WTC11 (cell line): ENCODE data around the gene CELF4. TPM values are rescaled to one million over a fixed set of nuclear protein-coding genes. Genes with fewer than 3 reads are reported as not detected.

Source experiments
- ATAC-seq: fragments of 200-7000 bp; cut with Tn5 transposase; 2 replicates; pipeline ENCODE4 v1.10.0; 2021; ENCODE audit warnings: mild to moderate bottlenecking, moderate library complexity
- CTCF ChIA-PET: fragments of 300-600 bp; sonication (Branson Sonifier 250); formaldehyde crosslinking; loops from one replicate; lab custom pipeline; 2021; ENCODE audit warnings: antibody characterized with exemption; lab: Charles Lee
- POLR2A ChIA-PET: fragments of 350-600 bp; sonication (Branson Sonifier 250); formaldehyde crosslinking; loops from one replicate; lab custom pipeline; 2021; ENCODE audit warnings: antibody characterized with exemption; lab: Charles Lee
- DNase-seq: peaks from one replicate; pipeline ENCODE4 v3.0.0; 2021; ENCODE audit warnings: low spot score
- H3K27ac Mint-ChIP-seq: 2 replicates; pipeline ENCODE4 v1.8.0; 2021; ENCODE audit warnings: mixed read lengths
- H3K27me3 Mint-ChIP-seq: 2 replicates; pipeline ENCODE4 v1.8.0; 2021; ENCODE audit warnings: low read depth, mild to moderate bottlenecking, moderate library complexity, mixed read lengths
- H3K36me3 Mint-ChIP-seq: 2 replicates; pipeline ENCODE4 v1.8.0; 2021; ENCODE audit warnings: mixed read lengths
- H3K4me1 Mint-ChIP-seq: 2 replicates; pipeline ENCODE4 v1.8.0; 2022; ENCODE audit warnings: mixed read lengths
- H3K4me3 Mint-ChIP-seq: 2 replicates; pipeline ENCODE4 v1.8.0; 2021; ENCODE audit warnings: mild to moderate bottlenecking, moderate library complexity, mixed read lengths
- H3K9me3 Mint-ChIP-seq: 2 replicates; pipeline ENCODE4 v1.8.0; 2021; ENCODE audit warnings: mixed read lengths
- ARID4B ChIP-seq: sonication (generic); formaldehyde crosslinking; IDR thresholded peaks from 2 replicates; pipeline ENCODE4 v1.8.0; 2023; ENCODE audit warnings: missing genetic modification reagents, mild to moderate bottlenecking, borderline replicate concordance
- ATF6 ChIP-seq: sonication (generic); formaldehyde crosslinking; IDR thresholded peaks from 2 replicates; pipeline ENCODE4 v1.8.1; 2023; ENCODE audit warnings: mild to moderate bottlenecking, missing genetic modification reagents
- E2F1 ChIP-seq: sonication (generic); formaldehyde crosslinking; IDR thresholded peaks from 2 replicates; pipeline ENCODE4 v1.8.0; 2022; ENCODE audit warnings: mild to moderate bottlenecking, missing genetic modification reagents
- FOXP1 ChIP-seq: sonication (generic); formaldehyde crosslinking; IDR thresholded peaks from 2 replicates; pipeline ENCODE4 v1.8.0; 2022; ENCODE audit warnings: missing genetic modification reagents, mild to moderate bottlenecking, moderate library complexity, borderline replicate concordance
- GABPB1 ChIP-seq: sonication (generic); formaldehyde crosslinking; IDR thresholded peaks from 2 replicates; pipeline ENCODE4 v1.8.1; 2023; ENCODE audit warnings: mild to moderate bottlenecking, missing genetic modification reagents
- IRF1 ChIP-seq: sonication (generic); formaldehyde crosslinking; IDR thresholded peaks from 2 replicates; pipeline ENCODE4 v1.8.0; 2023; ENCODE audit warnings: missing genetic modification reagents
- MAX ChIP-seq: sonication (generic); formaldehyde crosslinking; IDR thresholded peaks from 2 replicates; pipeline ENCODE4 v1.8.0; 2022; ENCODE audit warnings: mild to moderate bottlenecking, missing genetic modification reagents
- TEAD1 ChIP-seq: sonication (generic); formaldehyde crosslinking; IDR thresholded peaks from 2 replicates; pipeline ENCODE4 v1.8.0; 2022; ENCODE audit warnings: mild to moderate bottlenecking, missing genetic modification reagents
- TEAD4 ChIP-seq: sonication (generic); formaldehyde crosslinking; IDR thresholded peaks from 2 replicates; pipeline ENCODE4 v1.8.0; 2022; ENCODE audit warnings: mild to moderate bottlenecking, missing genetic modification reagents
- ZBTB43 ChIP-seq: sonication (generic); formaldehyde crosslinking; IDR thresholded peaks from 2 replicates; pipeline ENCODE4 v1.8.1; 2023; ENCODE audit warnings: mild to moderate bottlenecking, missing genetic modification reagents
- ZNF138 ChIP-seq: sonication (generic); formaldehyde crosslinking; conservative IDR thresholded peaks from 2 replicates; pipeline ENCODE4 v1.8.1; 2022; ENCODE audit warnings: mild to moderate bottlenecking, moderate library complexity, missing genetic modification reagents
- ZNF317 ChIP-seq: sonication (generic); formaldehyde crosslinking; IDR thresholded peaks from 2 replicates; pipeline ENCODE4 v1.8.1; 2023; ENCODE audit warnings: low read depth, mild to moderate bottlenecking, moderate library complexity, missing genetic modification reagents, borderline replicate concordance
- ZNF425 ChIP-seq: fragments of 250-450 bp; sonication (Bioruptor Pico); conservative IDR thresholded peaks from 2 replicates; pipeline ENCODE4 v1.9.0; 2021; ENCODE audit warnings: mild to moderate bottlenecking
- ZNF671 ChIP-seq: fragments of 250-450 bp; sonication (Bioruptor Pico); IDR thresholded peaks from 2 replicates; pipeline ENCODE4 v1.8.0; 2021; ENCODE audit warnings: mild to moderate bottlenecking
- ZSCAN18 ChIP-seq: fragments of 250-450 bp; sonication (Bioruptor Pico); IDR thresholded peaks from 2 replicates; pipeline ENCODE4 v2.1.2; 2022; ENCODE audit warnings: mild to moderate bottlenecking, moderate library complexity
- total RNA-seq: library from RNA; stranded (reverse); gene quantifications from 3 replicates; pipeline ENCODE4 v1.2.3, GENCODE V29; 2021

CELF4 gene
- total RNA-seq, 1 experiment from 2014 or later, result 2.9 TPM

GRCh38 chr18:37302519-37302918 lies 263.1 kb downstream of the CELF4 start:
- CTCF ChIA-PET, result no interaction called here
- no peak for TF ChIP-seq MAX (CRISPR knock-in tag)
- TF ChIP-seq TEAD1, result no peak
- TF ChIP-seq, all 79 proteins: peak for 0
- no peak overlapping the region for H3K4me3 Mint-ChIP-seq
- H3K27me3 Mint-ChIP-seq, result peaks cover 4% of the 10 kb centered on the region; the same call in 1 of the 2 replicates
- H3K9me3 Mint-ChIP-seq, result no peaks in the 10 kb centered on the region
- H3K27ac Mint-ChIP-seq, result no peak overlapping the region
- H3K36me3 Mint-ChIP-seq, result no peaks in the 10 kb centered on the region
- DNase-seq (no peak), ATAC-seq (no peak)
- POLR2A ChIA-PET, result no interaction called here
- peaks cover 9% of the 10 kb centered on the region; the same call in 1 of the 2 replicates for H3K4me1 Mint-ChIP-seq

GRCh38 chr18:37299471-37300304 lies 265.9 kb downstream of the CELF4 start:
- Mint-ChIP-seq H3K36me3 (no peaks in the 10 kb centered on the region), H3K27me3 (peaks cover 4% of the 10 kb centered on the region; the same call in 1 of the 2 replicates), H3K4me1 (peaks cover 5% of the 10 kb centered on the region; the same call in 1 of the 2 replicates), H3K27ac (no peak overlapping the region), H3K4me3 (no peak overlapping the region), H3K9me3 (no peaks in the 10 kb centered on the region)
- DNase-seq (no peak), ATAC-seq (no peak)
- ChIA-PET CTCF (interaction anchor here (0.7 to 1.5 kb wide), 3 partner anchors 9 to 22 kb away, joined by 3 to 7 read pairs (median 3); no protein-coding TSS in a partner anchor), POLR2A (no interaction called here)
- no peak for TF ChIP-seq IRF1 (CRISPR knock-in tag)
- TF ChIP-seq ZNF317 (CRISPR knock-in tag), result no peak
- TF ChIP-seq ARID4B (CRISPR knock-in tag), result no peak
- no peak; the same call in 1 of the 2 replicates for TF ChIP-seq GABPB1 (CRISPR knock-in tag)
- no peak for TF ChIP-seq TEAD4
- no peak for TF ChIP-seq ZBTB43 (CRISPR knock-in tag)
- TF ChIP-seq FOXP1 (CRISPR knock-in tag), result no peak
- no peak for TF ChIP-seq ZNF671 (CRISPR knock-in tag)
- no peak for TF ChIP-seq ZNF138 (CRISPR knock-in tag)
- TF ChIP-seq ZNF425, result no peak
- TF ChIP-seq ZSCAN18, result no peak
- TF ChIP-seq TEAD1, result no peak
- no peak for TF ChIP-seq E2F1
- no peak for TF ChIP-seq ATF6 (CRISPR knock-in tag)
